Measurements from ENCODE around the gene ADK. TPM values are rescaled to one million over a fixed set of nuclear protein-coding genes. Genes with fewer than 3 reads are reported as not detected.

The ADK gene
- total and polyA plus RNA-seq, 2 donors (not counting 3 experiments of a cell fraction or from before 2014, with no cell fraction given), result 11.7 to 46.5 TPM

- CTCF ChIA-PET, result interaction anchor here (0.7 to 1.3 kb wide), 4 partner anchors 10 to 350 kb away, joined by 3 to 4 read pairs (median 4); no protein-coding TSS in a partner anchor
- Histone ChIP-seq H3K9me3 (replicated peaks; ENCODE audit: control insufficient read depth, insufficient read depth, low read length) (no peaks in the 10 kb centered on the region), H3K36me3 (ENCODE audit: control insufficient read depth in 2 of 2, extremely low read depth in 1 of 2, insufficient read depth in 2 of 2, low read length in 2 of 2) (no peaks in the 10 kb centered on the region), H3K4me3 (replicated peaks in 1 of 3; ENCODE audit: insufficient read depth in 1 of 3, low read depth in 1 of 3, low read length in 3 of 3) (peak overlapping the region in 1 of 3 experiments; percentile 33), H3K9me1 (replicated peaks; ENCODE audit: control insufficient read depth, extremely low read depth, insufficient read depth, low read length) (no peaks in the 10 kb centered on the region), H3K79me2 (ENCODE audit: control insufficient read depth, insufficient read depth, low read length) (peaks cover 61% of the 10 kb centered on the region), H3K4me1 (ENCODE audit: control insufficient read depth, extremely low read depth, insufficient read depth, low read length) (peaks cover 27% of the 10 kb centered on the region), H3K4me2 (ENCODE audit: insufficient read depth, low read length) (peak overlapping the region; percentile 88), H4K20me1 (replicated peaks; ENCODE audit: control insufficient read depth, extremely low read depth, insufficient read depth, low read length) (no peaks in the 10 kb centered on the region), H3K27ac (ENCODE audit: insufficient read depth, low read depth, low read length) (peak overlapping the region; percentile 81), H3K9ac (replicated peaks; ENCODE audit: extremely low read depth, insufficient read depth, low read length) (peak overlapping the region; percentile 35), H2AFZ (ENCODE audit: low read depth, low read length) (no peak overlapping the region), H3K27me3 (ENCODE audit: control insufficient read depth in 2 of 2, insufficient read depth in 2 of 2, low read length in 2 of 2) (no peaks in the 10 kb centered on the region)
- BruUV-seq (replicated peaks), result no TSS peak
- POLR2A ChIA-PET, result interaction anchor here (1.1 kb wide), 1 partner anchor 10 kb away, joined by 9 read pairs; no protein-coding TSS in a partner anchor
- dilution Hi-C loops (cut with MboI; ENCODE audit: extremely low pct_ligation_motif_present, low sequenced_read_pairs) (no loop called here), intact Hi-C loops (cut with micrococcal nuclease) (no loop called here)
- no peak for FAIRE-seq
- TF ChIP-seq POLR2AphosphoS5 (IDR thresholded peaks at IDR 0.05; ENCODE audit: insufficient read depth, low read depth, low read length) (no peak), JUN (IDR thresholded peaks at IDR 0.05; ENCODE audit: borderline replicate concordance, insufficient read depth, insufficient read length, low read depth) (peak; percentile 8), MAX (IDR thresholded peaks at IDR 0.05; ENCODE audit: insufficient read depth, insufficient read length) (no peak), GATA2 (IDR thresholded peaks at IDR 0.05; ENCODE audit: insufficient read depth, insufficient read length, low read depth, low read length) (peak; percentile 76), CTCF (IDR thresholded peaks at IDR 0.05; ENCODE audit: extremely low read depth in 1 of 2, insufficient read depth in 1 of 2, low read depth in 1 of 2, low read length in 2 of 2) (no peak), FOS (IDR thresholded peaks at IDR 0.05; ENCODE audit: borderline replicate concordance, insufficient read depth, low read length) (no peak), EZH2 (IDR thresholded peaks at IDR 0.05; ENCODE audit: borderline replicate concordance, low read depth, low read length, severe bottlenecking) (no peak), MYC (IDR thresholded peaks at IDR 0.05; ENCODE audit: low read depth, low read length) (no peak), POLR2A (IDR thresholded peaks at IDR 0.05; ENCODE audit: low read depth, low read length) (no peak)
- peak; percentile 82 for DNase-seq (ENCODE audit: low read depth, low spot score)
Measured at GRCh38 chr10:74238031-74238431, 87.0 kb downstream of the ADK start.

All from endothelial cell of umbilical vein (primary cell).